Nephron progenitor cell (in vitro differentiated cells): ENCODE data around the gene TBC1D24.

Source experiments
- DNase-seq: peaks from one replicate; pipeline ENCODE4 v3.0.0; 2021
- H3K27ac Mint-ChIP-seq: 2 replicates; pipeline ENCODE4 v1.8.0; 2021; ENCODE audit warnings: mild to moderate bottlenecking, moderate library complexity, mixed read lengths
- H3K27me3 Mint-ChIP-seq: 2 replicates; pipeline ENCODE4 v1.8.0; 2021; ENCODE audit warnings: mild to moderate bottlenecking, low read depth, mixed read lengths; ENCODE audit not compliant: poor library complexity
- H3K36me3 Mint-ChIP-seq: 2 replicates; pipeline ENCODE4 v1.8.0; 2021; ENCODE audit warnings: low read depth, mixed read lengths
- H3K4me1 Mint-ChIP-seq: 2 replicates; pipeline ENCODE4 v1.8.0; 2021; ENCODE audit warnings: mixed read lengths
- H3K4me3 Mint-ChIP-seq: 2 replicates; pipeline ENCODE4 v1.8.0; 2021; ENCODE audit warnings: mild to moderate bottlenecking, moderate library complexity, mixed read lengths
- H3K9me3 Mint-ChIP-seq: 2 replicates; pipeline ENCODE4 v1.8.0; 2021; ENCODE audit warnings: mild to moderate bottlenecking, moderate library complexity, mixed read lengths
- TF ChIP-seq, protein P1 (sequence below): fragments of 200-600 bp; sonication (generic); IDR thresholded peaks from 2 replicates; pipeline ENCODE4 v1.5.0; 2021; ENCODE audit warnings: antibody characterized with exemption

TBC1D24 gene

GRCh38 chr16:2527784-2528100 lies 52.8 kb downstream of the TBC1D24 start:
- H3K9me3 Mint-ChIP-seq, result no peaks in the 10 kb centered on the region
- TF ChIP-seq, protein P1, sequence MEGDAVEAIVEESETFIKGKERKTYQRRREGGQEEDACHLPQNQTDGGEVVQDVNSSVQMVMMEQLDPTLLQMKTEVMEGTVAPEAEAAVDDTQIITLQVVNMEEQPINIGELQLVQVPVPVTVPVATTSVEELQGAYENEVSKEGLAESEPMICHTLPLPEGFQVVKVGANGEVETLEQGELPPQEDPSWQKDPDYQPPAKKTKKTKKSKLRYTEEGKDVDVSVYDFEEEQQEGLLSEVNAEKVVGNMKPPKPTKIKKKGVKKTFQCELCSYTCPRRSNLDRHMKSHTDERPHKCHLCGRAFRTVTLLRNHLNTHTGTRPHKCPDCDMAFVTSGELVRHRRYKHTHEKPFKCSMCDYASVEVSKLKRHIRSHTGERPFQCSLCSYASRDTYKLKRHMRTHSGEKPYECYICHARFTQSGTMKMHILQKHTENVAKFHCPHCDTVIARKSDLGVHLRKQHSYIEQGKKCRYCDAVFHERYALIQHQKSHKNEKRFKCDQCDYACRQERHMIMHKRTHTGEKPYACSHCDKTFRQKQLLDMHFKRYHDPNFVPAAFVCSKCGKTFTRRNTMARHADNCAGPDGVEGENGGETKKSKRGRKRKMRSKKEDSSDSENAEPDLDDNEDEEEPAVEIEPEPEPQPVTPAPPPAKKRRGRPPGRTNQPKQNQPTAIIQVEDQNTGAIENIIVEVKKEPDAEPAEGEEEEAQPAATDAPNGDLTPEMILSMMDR, result no peak
- H3K27ac Mint-ChIP-seq, result no peak overlapping the region
- DNase-seq, result no peak
- H3K36me3 Mint-ChIP-seq, result peaks cover 14% of the 10 kb centered on the region
- peaks cover 5% of the 10 kb centered on the region for H3K4me1 Mint-ChIP-seq
- H3K4me3 Mint-ChIP-seq, result no peak overlapping the region
- H3K27me3 Mint-ChIP-seq, result peaks cover 7% of the 10 kb centered on the region

- Mint-ChIP-seq H3K27ac (no peak overlapping the region), H3K4me1 (peaks cover 8% of the 10 kb centered on the region), H3K36me3 (peaks cover 14% of the 10 kb centered on the region), H3K9me3 (no peaks in the 10 kb centered on the region), H3K27me3 (peaks cover 7% of the 10 kb centered on the region), H3K4me3 (no peak overlapping the region)
- no peak for DNase-seq
- TF ChIP-seq, protein P1, result no peak
Measured at GRCh38 chr16:2528161-2529060, 53.5 kb downstream of the TBC1D24 start.

DNA sequence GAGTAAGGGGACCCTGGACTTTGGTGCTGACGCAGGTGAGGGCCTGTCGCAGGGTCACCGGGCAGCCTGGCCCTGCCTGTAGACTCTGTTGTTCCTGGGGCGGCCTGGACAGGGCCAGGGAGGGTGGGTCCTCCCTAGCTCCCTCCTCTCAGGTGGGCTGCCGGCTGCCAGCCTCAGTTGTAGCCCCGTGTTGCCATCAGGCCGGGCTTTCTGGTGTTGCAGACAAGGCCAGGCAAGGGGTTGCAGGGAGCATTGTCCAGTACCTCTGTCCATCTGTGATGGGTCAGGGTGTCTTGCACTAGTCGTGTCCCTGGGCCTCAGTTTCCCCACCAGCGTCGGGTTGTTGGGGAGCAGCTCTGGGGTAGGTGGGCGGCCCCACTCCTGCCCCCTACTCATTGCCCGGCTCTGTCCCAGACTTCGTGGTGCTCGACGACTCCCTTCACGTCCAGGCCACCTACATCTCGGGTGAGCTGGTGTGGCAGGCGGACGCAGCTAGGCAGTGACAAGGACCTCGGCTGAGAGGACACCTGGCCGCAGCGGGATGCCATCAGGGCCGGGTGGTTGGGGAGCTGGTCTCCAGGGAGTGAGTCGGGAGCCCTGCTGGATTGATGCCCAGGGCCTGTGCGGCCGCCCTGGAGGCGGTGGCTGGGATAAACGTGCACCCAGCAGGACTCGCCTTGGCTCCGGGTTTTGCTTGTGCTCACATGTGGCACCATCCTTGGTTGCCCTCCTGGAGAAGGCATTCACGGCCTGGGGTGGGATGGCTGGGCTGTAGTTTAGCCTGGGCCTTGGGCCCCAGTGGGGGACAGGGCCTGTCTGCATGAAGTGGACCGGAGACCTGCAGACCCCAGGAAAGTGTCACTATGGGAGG lies 54.4 kb downstream of the TBC1D24 start:
- Mint-ChIP-seq H3K36me3 (peaks cover 7% of the 10 kb centered on the region), H3K4me1 (peaks cover 8% of the 10 kb centered on the region), H3K4me3 (no peak overlapping the region), H3K27me3 (peaks cover 9% of the 10 kb centered on the region), H3K27ac (no peak overlapping the region), H3K9me3 (no peaks in the 10 kb centered on the region)
- TF ChIP-seq, protein P1, result no peak
- DNase-seq, result no peak

- Mint-ChIP-seq H3K4me3 (no peak overlapping the region), H3K27ac (no peak overlapping the region), H3K27me3 (peaks cover 8% of the 10 kb centered on the region), H3K4me1 (peaks cover 8% of the 10 kb centered on the region), H3K9me3 (no peaks in the 10 kb centered on the region), H3K36me3 (no peaks in the 10 kb centered on the region)
- DNase-seq, result no peak
- TF ChIP-seq, protein P1, result no peak
Measured at GRCh38 chr16:2529961-2530628, 55.2 kb downstream of the TBC1D24 start.

GRCh38 chr16:2530629-2531318 lies 55.8 kb downstream of the TBC1D24 start:
- no peak for DNase-seq
- TF ChIP-seq, protein P1, result no peak
- Mint-ChIP-seq H3K27me3 (peaks cover 5% of the 10 kb centered on the region), H3K27ac (no peak overlapping the region), H3K4me3 (peak overlapping the region; percentile 89), H3K36me3 (no peaks in the 10 kb centered on the region), H3K9me3 (no peaks in the 10 kb centered on the region), H3K4me1 (peaks cover 8% of the 10 kb centered on the region)
